ENCODE data around the gene SAC3D1.

Gene SAC3D1

DNA sequence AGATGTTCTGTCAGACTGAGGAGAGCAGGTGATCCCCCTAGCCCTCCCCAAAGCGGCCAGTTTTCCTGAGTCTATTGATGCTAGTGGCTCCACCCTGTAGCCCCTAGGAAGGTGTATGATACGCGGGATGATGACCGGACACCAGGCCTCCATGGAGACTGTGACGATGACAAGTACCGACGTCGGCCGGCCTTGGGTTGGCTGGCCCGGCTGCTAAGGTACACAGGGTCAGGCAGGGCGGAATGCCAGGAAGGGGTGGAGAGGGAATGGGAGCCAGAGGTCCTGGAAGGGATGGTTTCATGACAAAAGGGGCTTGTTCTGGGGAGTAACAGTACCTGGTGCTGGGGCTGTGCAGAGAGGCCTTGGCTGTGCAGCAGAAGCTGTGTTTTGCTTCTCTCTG is 46.2 kb downstream of the SAC3D1 start:
- no peak for DNase-seq (ENCODE audit: low spot score)
- no peak for FAIRE-seq

DNA sequence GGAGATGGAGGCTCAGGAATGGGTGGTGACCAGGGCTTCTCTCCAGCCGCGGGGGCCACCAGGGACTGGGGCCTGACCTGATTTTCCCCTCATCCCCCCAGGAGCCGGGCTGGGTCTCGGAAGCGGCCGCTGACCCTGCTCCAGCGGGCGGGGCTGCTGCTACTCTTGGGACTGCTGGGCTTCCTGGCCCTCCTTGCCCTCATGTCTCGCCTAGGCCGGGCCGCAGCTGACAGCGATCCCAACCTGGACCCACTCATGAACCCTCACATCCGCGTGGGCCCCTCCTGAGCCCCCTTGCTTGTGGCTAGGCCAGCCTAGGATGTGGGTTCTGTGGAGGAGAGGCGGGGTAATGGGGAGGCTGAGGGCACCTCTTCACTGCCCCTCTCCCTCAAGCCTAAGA is 46.8 kb downstream of the SAC3D1 start:
- DNase-seq (ENCODE audit: low spot score) (no peak), FAIRE-seq (no peak)

DNA sequence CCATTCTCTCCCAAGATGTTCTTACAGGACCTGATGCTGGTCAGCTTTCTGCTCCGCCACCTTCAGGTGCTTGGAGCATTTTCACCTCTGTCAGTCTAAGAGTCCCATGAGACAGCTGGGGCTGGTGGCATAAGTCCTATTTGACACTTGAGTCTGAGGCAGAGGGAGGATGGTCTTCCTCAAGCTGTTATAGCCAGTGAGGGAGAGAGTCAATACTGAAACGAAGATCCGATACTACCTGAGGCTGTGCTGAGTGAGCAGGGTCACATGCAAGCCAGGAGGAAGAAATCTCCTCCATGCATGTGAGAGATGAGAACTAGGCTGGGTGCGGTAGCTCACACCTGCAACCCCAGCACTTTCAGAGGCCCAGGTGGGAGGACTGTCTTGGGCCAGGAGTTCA is 48.6 kb downstream of the SAC3D1 start:
- no peak for FAIRE-seq
- no peak for DNase-seq (ENCODE audit: low spot score)

DNA sequence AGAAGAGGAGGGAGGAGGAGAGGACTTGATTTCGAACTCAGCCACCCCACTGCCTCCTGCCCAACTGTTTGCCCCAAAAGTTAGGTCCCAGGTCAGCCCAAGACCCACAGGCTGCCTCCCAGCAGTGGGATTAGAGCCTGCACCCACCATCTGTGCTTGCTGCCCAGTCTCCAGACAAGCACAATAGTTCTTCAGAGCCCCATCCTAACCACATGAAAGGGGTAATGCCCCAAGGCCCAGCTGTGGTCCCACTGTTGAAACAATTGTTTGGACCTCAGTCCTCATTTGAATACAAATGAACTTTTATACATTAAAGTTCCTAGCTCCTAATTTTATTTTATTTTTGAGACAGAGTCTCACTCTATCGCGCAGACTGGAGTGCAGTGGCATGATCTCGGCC is 49.6 kb downstream of the SAC3D1 start:
- no peak for DNase-seq (ENCODE audit: low spot score)
- no peak for FAIRE-seq

All from RCC 7860 (cell line).